ENCODE measurements around the gene OTC. TPM values are rescaled to one million over a fixed set of nuclear protein-coding genes. Genes with fewer than 3 reads are reported as not detected.

Gene OTC
- total RNA-seq (2014; rRNA removed; shearing (Covaris generic)), result not detected in 2 replicates
- not detected in 2 replicates for polyA plus RNA-seq (2015; cell fraction: cytosol; rRNA removed)
- polyA plus RNA-seq (2015; cell fraction: nucleus; rRNA removed), result not detected in 2 replicates

DNA sequence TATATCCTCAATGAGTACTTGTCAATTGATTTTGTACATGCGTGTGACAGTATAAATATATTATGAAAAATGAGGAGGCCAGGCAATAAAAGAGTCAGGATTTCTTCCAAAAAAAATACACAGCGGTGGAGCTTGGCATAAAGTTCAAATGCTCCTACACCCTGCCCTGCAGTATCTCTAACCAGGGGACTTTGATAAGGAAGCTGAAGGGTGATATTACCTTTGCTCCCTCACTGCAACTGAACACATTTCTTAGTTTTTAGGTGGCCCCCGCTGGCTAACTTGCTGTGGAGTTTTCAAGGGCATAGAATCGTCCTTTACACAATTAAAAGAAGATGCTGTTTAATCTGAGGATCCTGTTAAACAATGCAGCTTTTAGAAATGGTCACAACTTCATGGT is at the start of gene OTC:
Gene OTC (plus strand): TSS at position 243 of the 400 bp plus-strand sequence. CDS start 93 bp downstream, at position 336.
- in situ Hi-C loops (cut with HindIII; ENCODE audit: low pct_unique_long_range_greater_than_20kb, low sequenced_read_pairs), result no loop called here
- DNase-seq (ENCODE audit: low read depth, low spot score), result no peak

GRCh38 chrX:38304010-38304409 is 48.4 kb upstream of the OTC start:
- DNase-seq (ENCODE audit: low read depth, low spot score), result peak; percentile 48
- in situ Hi-C loops (cut with HindIII; ENCODE audit: low pct_unique_long_range_greater_than_20kb, low sequenced_read_pairs), result no loop called here

DNA sequence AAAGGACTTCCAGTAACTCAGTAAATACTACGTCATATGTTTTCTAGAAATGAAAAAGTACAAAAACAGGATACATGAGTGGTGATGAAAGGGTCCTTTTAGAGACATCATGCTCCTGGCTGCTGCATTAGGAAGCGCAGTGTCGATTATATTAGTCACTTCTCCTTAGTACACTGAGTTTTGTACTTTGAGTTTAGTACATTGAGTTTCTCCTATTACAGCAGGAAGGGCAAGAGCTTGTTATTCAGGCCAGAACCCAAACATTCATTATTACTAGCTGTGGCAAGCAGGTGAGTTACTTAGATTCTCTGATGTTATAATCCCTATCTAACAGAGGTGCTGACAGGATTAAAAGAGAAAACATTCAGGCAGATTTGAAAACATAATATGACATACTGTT is 46.4 kb upstream of the OTC start:
- peak; percentile 80 for DNase-seq (ENCODE audit: low read depth, low spot score)
- in situ Hi-C loops (cut with HindIII; ENCODE audit: low pct_unique_long_range_greater_than_20kb, low sequenced_read_pairs), result no loop called here

GRCh38 chrX:38311743-38312142 is 40.7 kb upstream of the OTC start:
- in situ Hi-C loops (cut with HindIII; ENCODE audit: low pct_unique_long_range_greater_than_20kb, low sequenced_read_pairs), result no loop called here
- DNase-seq (ENCODE audit: low read depth, low spot score), result no peak

- in situ Hi-C loops (cut with HindIII; ENCODE audit: low pct_unique_long_range_greater_than_20kb, low sequenced_read_pairs), result no loop called here
- no peak for DNase-seq (ENCODE audit: low read depth, low spot score)
These were observed 40.0 kb upstream of the OTC start for GRCh38 chrX:38312436-38312835.

DNA sequence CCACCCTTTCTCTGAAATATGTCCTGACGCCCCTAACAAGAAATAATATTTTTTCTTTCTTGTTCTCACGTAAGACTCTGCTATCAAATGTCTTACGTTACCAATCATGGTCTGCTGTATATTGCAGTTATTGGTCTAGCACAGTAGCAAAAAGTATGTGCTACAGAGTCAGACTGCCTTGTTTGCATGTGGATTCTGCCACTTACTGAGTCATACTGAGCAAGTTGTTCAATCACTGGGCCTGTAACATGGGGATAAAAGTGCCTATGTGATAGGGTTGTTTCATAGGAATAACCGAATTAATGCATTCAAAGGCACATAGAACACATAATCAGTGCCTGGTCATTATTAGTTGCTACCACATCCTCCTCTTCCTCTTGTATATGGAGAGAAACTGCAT is 39.2 kb upstream of the OTC start:
- no peak for DNase-seq (ENCODE audit: low read depth, low spot score)
- in situ Hi-C loops (cut with HindIII; ENCODE audit: low pct_unique_long_range_greater_than_20kb, low sequenced_read_pairs), result no loop called here

- DNase-seq (ENCODE audit: low read depth, low spot score), result no peak
- in situ Hi-C loops (cut with HindIII; ENCODE audit: low pct_unique_long_range_greater_than_20kb, low sequenced_read_pairs), result no loop called here
These were observed 37.2 kb upstream of the OTC start for GRCh38 chrX:38315186-38315585.

- DNase-seq (ENCODE audit: low read depth, low spot score), result no peak
- in situ Hi-C loops (cut with HindIII; ENCODE audit: low pct_unique_long_range_greater_than_20kb, low sequenced_read_pairs), result no loop called here
These were observed 34.2 kb upstream of the OTC start for GRCh38 chrX:38318196-38318595.

DNA sequence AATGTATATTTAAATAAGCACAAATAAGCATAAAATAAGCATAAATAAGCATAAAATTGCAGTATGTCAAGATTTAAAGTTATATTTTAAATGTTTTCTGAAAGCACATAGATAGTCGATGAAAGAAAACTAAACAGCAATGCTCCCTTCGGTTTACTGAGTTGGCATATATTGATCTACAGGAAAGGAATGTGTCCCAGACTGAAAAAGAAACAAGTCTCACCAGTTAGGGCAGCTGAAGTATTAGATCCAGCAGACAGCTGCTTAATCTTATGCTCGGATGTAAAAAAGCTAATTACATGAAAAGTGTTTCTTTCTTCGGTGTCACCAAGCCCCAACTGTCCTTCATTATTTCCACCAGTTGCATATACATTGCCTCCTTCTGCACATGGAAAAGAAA is 33.8 kb upstream of the OTC start:
- DNase-seq (ENCODE audit: low read depth, low spot score), result no peak
- in situ Hi-C loops (cut with HindIII; ENCODE audit: low pct_unique_long_range_greater_than_20kb, low sequenced_read_pairs), result no loop called here

DNA sequence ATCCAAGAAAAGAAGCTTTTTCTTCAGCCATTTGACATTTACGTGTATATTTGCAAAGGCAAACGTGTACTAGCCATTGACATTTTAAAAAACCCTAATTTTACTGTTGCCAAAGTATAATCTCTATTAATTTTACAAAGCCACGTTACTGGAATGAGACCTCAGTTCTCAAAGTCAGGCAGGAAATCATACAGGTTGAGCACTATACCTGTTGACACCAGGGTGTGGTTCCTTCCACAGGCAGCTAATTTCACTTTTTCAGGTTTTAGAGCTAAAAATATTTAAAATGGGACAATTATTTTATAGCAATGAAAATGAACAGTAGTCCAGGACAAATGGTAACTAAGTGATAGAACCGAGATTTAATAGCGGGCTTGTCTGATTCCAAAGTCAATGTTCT is 31.6 kb upstream of the OTC start:
- DNase-seq (ENCODE audit: low read depth, low spot score), result no peak
- in situ Hi-C loops (cut with HindIII; ENCODE audit: low pct_unique_long_range_greater_than_20kb, low sequenced_read_pairs), result no loop called here

DNA sequence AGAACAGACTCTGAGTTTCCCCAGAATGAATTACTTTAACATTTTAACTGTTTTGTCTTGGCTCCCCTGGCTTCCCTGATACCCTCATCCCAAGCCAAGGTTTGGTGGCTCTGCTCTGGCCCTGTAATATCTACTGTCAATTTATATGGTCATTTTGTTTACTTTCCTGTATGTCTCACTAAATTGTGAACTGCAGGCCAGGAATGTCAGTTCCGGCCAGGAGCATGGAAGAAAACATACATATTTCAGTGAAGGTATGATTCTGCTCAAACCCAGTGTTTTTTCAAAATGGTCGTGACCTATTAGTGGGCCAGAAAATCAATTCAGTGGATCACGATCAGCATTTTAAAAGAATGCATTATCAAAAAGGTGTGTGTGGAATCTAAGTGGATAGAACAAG is 26.3 kb upstream of the OTC start:
- no peak for DNase-seq (ENCODE audit: low read depth, low spot score)
- in situ Hi-C loops (cut with HindIII; ENCODE audit: low pct_unique_long_range_greater_than_20kb, low sequenced_read_pairs), result no loop called here

DNA sequence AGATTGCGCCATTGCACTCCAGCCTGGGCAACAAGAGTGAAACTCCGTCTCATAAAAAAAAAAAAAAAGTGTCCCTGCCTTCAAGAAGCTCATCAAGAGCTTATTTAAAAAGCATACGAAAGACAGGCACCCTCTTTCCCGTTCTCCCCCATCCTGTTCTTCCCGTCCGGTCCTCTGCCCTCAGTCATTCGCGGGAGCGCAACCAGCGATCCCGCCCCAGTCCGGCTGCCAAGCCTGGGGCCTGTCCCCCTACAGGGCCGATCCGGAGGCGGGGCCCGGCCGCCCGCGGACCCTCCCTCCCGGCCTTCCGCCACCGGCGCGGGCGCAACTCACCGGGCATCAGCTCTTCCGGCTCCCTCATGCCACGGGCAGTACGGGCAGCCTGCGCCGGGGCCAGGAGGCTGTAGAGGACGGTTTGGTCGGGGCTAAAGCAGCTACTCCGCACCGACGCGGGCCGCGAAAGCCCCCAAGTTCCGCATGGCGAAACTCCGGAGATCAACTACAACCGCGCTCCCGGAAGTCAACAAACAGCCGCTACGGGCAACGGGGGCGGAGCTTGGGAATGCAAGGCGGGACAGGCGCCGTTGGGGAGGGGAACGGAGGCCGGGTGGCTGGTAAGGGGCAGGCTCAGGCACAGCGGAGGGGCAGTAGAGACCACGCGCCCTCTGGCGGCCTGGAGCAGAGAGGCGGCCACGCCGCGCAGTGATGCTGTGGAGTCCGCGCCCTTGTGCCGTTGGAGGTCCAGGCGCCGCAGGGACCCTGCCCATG is 25.2 kb upstream of the OTC start, which contains the start of gene RPGR:
Gene RPGR (minus strand): TSS at position 503 of the 768 bp plus-strand sequence. CDS start 142 bp downstream, at position 361.
- in situ Hi-C loops (cut with HindIII; ENCODE audit: low pct_unique_long_range_greater_than_20kb, low sequenced_read_pairs), result no loop called here
- DNase-seq (ENCODE audit: low read depth, low spot score), result peak; percentile 91

- in situ Hi-C loops (cut with HindIII; ENCODE audit: low pct_unique_long_range_greater_than_20kb, low sequenced_read_pairs), result no loop called here
- DNase-seq (ENCODE audit: low read depth, low spot score), result no peak
These were observed 24.7 kb upstream of the OTC start for GRCh38 chrX:38327775-38328081.

GRCh38 chrX:38332505-38332904 is 19.9 kb upstream of the OTC start:
- no peak for DNase-seq (ENCODE audit: low read depth, low spot score)

GRCh38 chrX:38335382-38335781 is 17.0 kb upstream of the OTC start:
- in situ Hi-C loops (cut with HindIII; ENCODE audit: low pct_unique_long_range_greater_than_20kb, low sequenced_read_pairs), result no loop called here
- DNase-seq (ENCODE audit: low read depth, low spot score), result peak; percentile 52

More at GRCh38 chrX:38332505-38332904, 19.9 kb upstream of the OTC start:
- in situ Hi-C loops (cut with HindIII; ENCODE audit: low pct_unique_long_range_greater_than_20kb, low sequenced_read_pairs), result no loop called here

DNA sequence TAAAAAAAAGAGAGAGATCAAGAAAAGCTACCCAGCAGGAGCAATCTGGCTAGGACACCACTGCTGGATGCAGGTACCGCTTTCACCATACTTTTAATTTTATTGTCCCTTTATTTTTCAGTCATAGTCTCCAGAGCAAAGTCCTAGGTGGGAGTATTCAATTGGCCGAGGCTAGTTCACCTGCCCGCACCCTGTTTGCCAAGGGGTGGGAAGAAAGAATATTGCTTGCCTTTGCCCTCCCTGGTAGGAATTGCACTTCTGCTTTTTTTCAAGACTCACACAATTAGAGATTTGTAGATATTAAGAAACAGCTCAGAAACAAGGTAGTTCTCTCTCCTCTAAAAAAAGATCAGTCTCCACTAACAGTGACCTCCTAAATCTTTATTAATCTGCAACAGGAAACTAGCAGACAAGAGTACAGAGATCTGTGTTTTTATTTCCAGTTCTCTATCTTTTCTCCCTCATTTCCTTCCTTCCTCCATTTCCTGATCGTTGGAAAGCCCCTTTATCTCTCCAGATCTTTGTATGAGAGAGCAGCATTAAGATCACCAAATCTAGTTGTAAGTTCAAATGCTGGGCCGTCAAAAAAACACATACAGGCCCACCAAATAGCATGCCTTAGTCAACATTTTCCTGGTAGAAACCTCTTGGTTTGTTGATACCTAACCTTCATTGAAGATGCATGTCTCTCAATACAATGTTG is 15.7 kb upstream of the OTC start:
- no peak for DNase-seq (ENCODE audit: low read depth, low spot score)
- in situ Hi-C loops (cut with HindIII; ENCODE audit: low pct_unique_long_range_greater_than_20kb, low sequenced_read_pairs), result no loop called here

DNA sequence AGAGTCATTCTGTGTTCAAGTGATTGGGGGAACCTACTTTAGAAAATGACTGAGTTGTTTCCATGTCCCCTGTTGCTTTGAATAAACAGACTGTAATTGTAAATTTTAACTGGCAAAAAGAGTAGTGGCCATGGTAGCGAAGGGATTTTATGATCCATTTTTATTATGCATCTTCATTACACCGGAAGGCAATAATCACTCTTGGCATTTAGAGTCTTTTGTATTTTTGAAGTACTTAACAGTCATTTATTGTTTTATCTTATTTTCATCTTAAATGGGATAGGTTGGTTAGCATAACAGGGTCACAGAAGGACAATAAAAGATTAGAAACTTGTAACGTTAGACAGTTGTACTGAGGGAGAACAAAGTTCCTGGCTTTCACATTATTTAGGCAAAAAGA is 11.0 kb upstream of the OTC start:
- in situ Hi-C loops (cut with HindIII; ENCODE audit: low pct_unique_long_range_greater_than_20kb, low sequenced_read_pairs), result no loop called here
- DNase-seq (ENCODE audit: low read depth, low spot score), result no peak

GRCh38 chrX:38342853-38343778 is 9.3 kb upstream of the OTC start:
- no peak for DNase-seq (ENCODE audit: low read depth, low spot score)
- in situ Hi-C loops (cut with HindIII; ENCODE audit: low pct_unique_long_range_greater_than_20kb, low sequenced_read_pairs), result no loop called here
